ENCODE results near the gene TMC6.
A peak's percentile ranks its signal among the peaks of the same experiment; 100 is the strongest.
"Not testable (repeated sequence)": the region's sequence is repeated elsewhere in the genome, so short reads cannot be mapped to it uniquely, and the experiment has no call there.

The TMC6 gene

GRCh38 chr17:78128551-78129350 lies at the start of gene TMC6:
TMC6 (minus strand) TSS chr17:78128755; CDS start chr17:78126832, 1,923 bp downstream.
- DNase-seq = no peak

GRCh38 chr17:78176548-78177025 lies 48.0 kb upstream of the TMC6 start:
- DNase-seq = peak; percentile 5

GRCh38 chr17:78175643-78175981 lies 47.1 kb upstream of the TMC6 start:
- no peak for DNase-seq

GRCh38 chr17:78174870-78175642 lies 46.5 kb upstream of the TMC6 start:
- DNase-seq = no peak

GRCh38 chr17:78174346-78174869 lies 45.9 kb upstream of the TMC6 start:
- DNase-seq = no peak

GRCh38 chr17:78173097-78173715 lies 44.7 kb upstream of the TMC6 start:
- DNase-seq = no peak

GRCh38 chr17:78172249-78173051 lies 43.9 kb upstream of the TMC6 start:
- no peak for DNase-seq

- not testable (repeated sequence) for DNase-seq
These were observed 43.2 kb upstream of the TMC6 start for GRCh38 chr17:78171591-78172248.

GRCh38 chr17:78170692-78171590 lies 42.4 kb upstream of the TMC6 start:
- no peak for DNase-seq

- DNase-seq = peak; percentile 24
These were observed 40.6 kb upstream of the TMC6 start for GRCh38 chr17:78168903-78169793.

GRCh38 chr17:78168242-78168902 lies 39.8 kb upstream of the TMC6 start, which contains the start of gene SYNGR2:
SYNGR2 (plus strand) TSS chr17:78168581; CDS start chr17:78168617, 36 bp downstream.
- no peak for DNase-seq

- DNase-seq = no peak
These were observed 37.9 kb upstream of the TMC6 start for GRCh38 chr17:78166416-78166815.

GRCh38 chr17:78164748-78165607 lies 36.4 kb upstream of the TMC6 start:
- no peak for DNase-seq

- no peak for DNase-seq
These were observed 35.6 kb upstream of the TMC6 start for GRCh38 chr17:78163881-78164747.

GRCh38 chr17:78159575-78160158 lies 31.1 kb upstream of the TMC6 start:
- no peak for DNase-seq

All from amniotic stem cell (primary cell).